Upper lobe of left lung (tissue), 4 donors: ENCODE measurements around the gene KLK15.

Source experiments
- CTCF ChIP-seq, 6 experiments: fragments of 450-650 bp in 4 of 6; fragments of 200-600 bp in 2 of 6; sonication (generic) in 2 of 6; IDR thresholded peaks; one replicate each; pipeline ENCODE4 v1.5.1; 2016 to 2019; ENCODE audit warnings: antibody characterized with exemption in 6 of 6
- POLR2AphosphoS5 ChIP-seq, 2 donors: sonication (generic); formaldehyde crosslinking; IDR thresholded peaks; one replicate each; pipeline ENCODE4 v1.5.1; 2017; ENCODE audit warnings: antibody characterized with exemption in 2 of 2

GRCh38 chr19:50831026-50831396 is 2.4 kb downstream of the KLK15 start:
- TF ChIP-seq CTCF (IDR thresholded peaks at IDR 0.05) (no peak), POLR2AphosphoS5 (IDR thresholded peaks at IDR 0.05) (no peak)
